Peyer's patch (tissue), 4 donors: Measurements from ENCODE around the gene SLC1A6. TPM values are rescaled to one million over a fixed set of nuclear protein-coding genes. Genes with fewer than 3 reads are reported as not detected.
A peak's percentile ranks its signal among the peaks of the same experiment; 100 is the strongest.
"Not testable (repeated sequence)": the region's sequence is repeated elsewhere in the genome, so short reads cannot be mapped to it uniquely, and the experiment has no call there.

Experiments
- DNase-seq, 3 donors: peaks; one replicate each; pipeline ENCODE4 v3.0.0-alpha.2; 2017 to 2019
- H3K27ac ChIP-seq, 4 donors: fragments of 200-600 bp; sonication (generic); one replicate each; pipeline ENCODE4 v1.5.1; 2016 to 2019
- H3K27me3 ChIP-seq, 2 donors: fragments of 200-600 bp; sonication (generic); one replicate each; pipeline ENCODE4 v1.5.1; 2019
- H3K36me3 ChIP-seq, 3 donors: fragments of 200-600 bp; sonication (generic); one replicate each; pipeline ENCODE4 v1.5.1; 2016 to 2019
- H3K4me1 ChIP-seq, 4 donors: fragments of 200-600 bp; sonication (generic); one replicate each; pipeline ENCODE4 v1.5.1; 2016 to 2019
- H3K4me3 ChIP-seq, 4 donors: fragments of 200-600 bp; sonication (generic); 1 replicate in 3 of 4; 2 replicates in 1 of 4; pipeline ENCODE4 v1.5.1; 2016 to 2019; ENCODE audit warnings: mild to moderate bottlenecking in 1 of 4
- H3K9me3 ChIP-seq, 4 donors: fragments of 200-600 bp; sonication (generic); one replicate each; pipeline ENCODE4 v1.5.1; 2016 to 2019; ENCODE audit warnings: mild to moderate bottlenecking in 1 of 4
- CTCF ChIP-seq, 6 experiments: fragments of 450-650 bp in 4 of 6; fragments of 200-600 bp in 2 of 6; sonication (generic) in 1 of 6; IDR thresholded peaks; one replicate each; pipeline ENCODE4 v1.5.1; 2017 to 2019; ENCODE audit warnings: antibody characterized with exemption in 6 of 6, mild to moderate bottlenecking in 3 of 6, moderate library complexity in 1 of 6
- POLR2A ChIP-seq, 2 donors: fragments of 450-650 bp; IDR thresholded peaks; one replicate each; pipeline ENCODE4 v1.5.1; 2017; ENCODE audit warnings: antibody characterized with exemption in 2 of 2, mild to moderate bottlenecking in 2 of 2, moderate library complexity in 2 of 2
- total RNA-seq, 4 donors: library from RNA; depleted of rRNA; stranded (reverse); fragments of >200 nt; gene quantifications; one replicate each; pipeline ENCODE4 v1.1.0, GENCODE V29; 2016

Gene SLC1A6
- not detected for total RNA-seq

- H3K4me3 ChIP-seq: peak within 1 kb of the TSS in 2 of 4 donors; percentile 9 to 28
- no peak within 1 kb of the TSS for H3K27ac ChIP-seq
- TF ChIP-seq CTCF (IDR thresholded peaks at IDR 0.05) (no peak), POLR2A (IDR thresholded peaks at IDR 0.05) (no peak)
- H3K36me3 ChIP-seq: no peaks in the 10 kb centered on the region
- peaks cover 0 to 5% of the 10 kb centered on the region in 2 donors for H3K27me3 ChIP-seq
- no peak for DNase-seq
- peaks cover 0 to 4% (median 0%) of the 10 kb centered on the region in 4 donors for H3K4me1 ChIP-seq
- H3K9me3 ChIP-seq: no peaks in the 10 kb centered on the region
Observed at GRCh38 chr19:14979476-14980255, at the start of gene SLC1A6. Gene SLC1A6, minus strand, starts transcription at chr19:14979864. Its CDS starts 6,954 bp downstream, at chr19:14972910.

DNA sequence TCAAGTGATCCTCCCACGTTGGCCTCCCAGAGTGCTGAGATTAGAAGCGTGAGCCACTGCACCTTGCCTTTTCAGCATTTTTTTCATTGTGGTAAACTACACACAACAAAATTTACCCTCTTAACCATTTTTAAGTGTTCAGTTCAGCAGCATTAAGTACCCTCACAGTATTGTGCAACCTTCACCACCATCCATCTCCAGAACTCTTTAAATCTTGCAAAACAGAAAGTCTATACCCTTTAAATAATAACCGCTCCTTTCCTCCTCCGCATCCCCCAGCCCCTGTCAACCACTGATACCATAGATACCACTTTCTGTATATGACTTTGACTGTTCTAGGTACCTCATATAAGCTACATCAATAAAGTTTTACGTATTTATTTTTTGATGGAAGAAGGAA is 48.8 kb upstream of the SLC1A6 start:
- Histone ChIP-seq H3K36me3 (no peaks in the 10 kb centered on the region), H3K27me3 (no peaks in the 10 kb centered on the region), H3K4me1 (no peaks in the 10 kb centered on the region), H3K9me3 (no peaks in the 10 kb centered on the region), H3K4me3 (no peak overlapping the region), H3K27ac (no peak overlapping the region)
- TF ChIP-seq POLR2A (IDR thresholded peaks at IDR 0.05): no peak
- no peak for TF ChIP-seq CTCF (IDR thresholded peaks at IDR 0.05)
- no peak for DNase-seq

DNA sequence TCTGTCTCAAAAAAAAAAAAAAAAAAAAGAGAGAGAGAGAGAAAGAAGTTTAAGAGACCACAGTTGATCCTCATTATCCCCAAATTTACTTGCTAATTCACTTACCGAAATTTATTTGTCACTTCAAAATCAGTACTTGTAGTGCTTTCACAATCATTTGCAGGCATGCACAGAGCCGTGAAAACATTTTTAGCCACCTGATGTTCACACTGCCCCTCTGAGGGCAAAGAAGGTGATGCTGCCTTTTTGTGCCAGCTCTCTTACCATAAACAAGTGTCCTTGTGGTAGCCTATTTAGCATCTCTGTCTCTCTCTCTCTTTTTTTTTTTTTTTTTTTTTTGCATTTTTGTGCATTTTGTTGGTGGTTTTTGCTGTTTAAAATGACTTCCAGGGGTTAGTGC is 45.6 kb upstream of the SLC1A6 start:
- H3K27me3 ChIP-seq: no peaks in the 10 kb centered on the region
- DNase-seq: no peak

DNA sequence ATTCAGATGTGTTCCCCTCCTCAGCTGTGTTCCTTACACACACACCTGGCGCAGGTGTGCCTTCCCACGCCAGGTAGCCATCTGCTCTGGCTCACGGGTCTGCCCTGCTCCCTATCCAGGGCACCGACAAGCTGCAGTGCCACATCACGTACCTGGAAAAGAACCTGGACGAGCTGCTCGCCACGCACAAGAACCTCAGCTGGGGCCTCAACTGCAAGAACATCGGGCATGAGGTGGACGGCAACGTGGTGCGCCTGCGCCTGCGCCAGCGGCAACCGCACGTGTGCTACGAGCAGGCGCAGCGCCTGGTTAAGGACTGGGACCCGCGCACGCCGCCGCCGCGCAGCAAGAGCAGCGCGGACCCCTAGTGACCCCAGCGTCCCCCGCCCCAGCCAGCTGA is 43.1 kb upstream of the SLC1A6 start:
- H3K9me3 ChIP-seq: no peaks in the 10 kb centered on the region
- no peak for DNase-seq
- H3K27me3 ChIP-seq: no peaks in the 10 kb centered on the region
- H3K36me3 ChIP-seq: no peaks in the 10 kb centered on the region
- H3K27ac ChIP-seq: no peak overlapping the region
- no peak for TF ChIP-seq POLR2A (IDR thresholded peaks at IDR 0.05)
- no peak for TF ChIP-seq CTCF (IDR thresholded peaks at IDR 0.05)
- no peak overlapping the region for H3K4me3 ChIP-seq
- no peaks in the 10 kb centered on the region for H3K4me1 ChIP-seq

More for the DNA sequence above, 45.6 kb upstream of the SLC1A6 start:
- Histone ChIP-seq H3K36me3 (no peaks in the 10 kb centered on the region), H3K4me1 (no peaks in the 10 kb centered on the region), H3K4me3 (no peak overlapping the region), H3K27ac (no peak overlapping the region), H3K9me3 (no peaks in the 10 kb centered on the region)
- TF ChIP-seq POLR2A (IDR thresholded peaks at IDR 0.05): no peak
- no peak for TF ChIP-seq CTCF (IDR thresholded peaks at IDR 0.05)

DNA sequence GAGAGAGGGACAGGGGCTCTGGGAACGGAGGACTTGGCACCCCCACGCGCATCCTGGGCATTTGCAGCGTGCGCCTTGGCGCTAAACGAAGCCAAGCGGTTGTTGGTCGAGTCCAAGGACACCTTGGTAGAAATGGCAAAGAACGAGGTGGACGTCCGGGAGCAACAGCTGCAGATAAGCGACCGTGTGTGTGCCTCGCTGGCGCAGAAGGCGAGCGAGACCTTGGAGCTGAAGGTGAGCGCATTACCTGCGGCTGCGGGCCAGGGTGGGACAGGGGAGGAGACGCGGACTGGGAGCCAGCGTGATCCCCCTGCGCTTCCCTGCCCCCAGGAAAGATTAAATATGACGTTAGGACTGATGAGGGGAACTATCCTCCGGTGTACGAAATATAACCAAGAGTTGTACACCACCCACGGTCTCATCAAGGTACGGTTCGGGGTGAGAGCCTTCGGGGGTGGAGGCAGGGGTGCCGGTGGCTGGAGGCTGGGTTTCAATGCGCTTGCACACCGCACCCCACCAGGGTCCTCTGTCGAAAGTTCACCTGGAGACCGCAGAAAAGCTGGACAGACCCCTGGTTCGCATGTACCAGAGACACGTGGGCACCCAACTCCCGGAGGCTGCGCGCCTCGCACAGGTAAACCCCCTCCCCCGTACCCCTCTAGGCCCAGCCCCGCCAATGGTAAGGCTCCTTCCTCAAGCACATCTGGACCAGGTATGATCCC is 41.8 kb upstream of the SLC1A6 start:
- no peaks in the 10 kb centered on the region for H3K9me3 ChIP-seq
- TF ChIP-seq POLR2A (IDR thresholded peaks at IDR 0.05) (no peak), CTCF (IDR thresholded peaks at IDR 0.05) (no peak)
- no peak overlapping the region for H3K4me3 ChIP-seq
- no peaks in the 10 kb centered on the region for H3K27me3 ChIP-seq
- H3K27ac ChIP-seq: no peak overlapping the region
- DNase-seq: no peak
- no peaks in the 10 kb centered on the region for H3K4me1 ChIP-seq
- H3K36me3 ChIP-seq: no peaks in the 10 kb centered on the region

DNA sequence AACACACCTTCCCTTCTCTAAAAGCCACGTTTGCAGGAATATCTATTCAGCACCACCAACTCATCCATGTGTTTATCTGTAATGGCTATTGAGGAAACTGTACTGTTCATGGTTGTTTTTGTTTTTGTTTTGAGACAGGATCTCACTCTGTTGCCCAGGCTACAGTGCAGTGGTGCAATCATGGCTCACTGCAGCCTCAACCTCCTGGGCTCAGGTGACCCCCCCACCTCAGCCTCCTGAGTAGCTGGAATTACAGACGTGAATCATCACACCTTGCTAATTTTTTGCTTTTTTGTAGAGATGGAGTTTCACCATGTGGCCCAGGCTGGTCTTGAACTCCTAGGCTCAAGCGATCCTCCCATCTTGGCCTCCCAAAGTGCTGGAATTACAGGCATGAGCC is 39.2 kb upstream of the SLC1A6 start:
- H3K27ac ChIP-seq, H3K27me3 ChIP-seq, DNase-seq: not testable (repeated sequence)

More for the DNA sequence above, 39.2 kb upstream of the SLC1A6 start:
- H3K4me3 ChIP-seq, H3K36me3 ChIP-seq, H3K9me3 ChIP-seq, H3K4me1 ChIP-seq: not testable (repeated sequence)
